HG03175 (cell line): ENCODE results near the gene ADCY5.

Source experiments
- ATAC-seq: cut with Tn5 transposase; IDR thresholded peaks from one replicate; pipeline ENCODE4 v1.9.1; 2021; ENCODE audit warnings: mild to moderate bottlenecking, moderate library complexity; ENCODE audit not compliant: unreplicated experiment

Gene ADCY5

GRCh38 chr3:123389628-123389918, 59.3 kb downstream of the ADCY5 start:
- no peak for ATAC-seq

GRCh38 chr3:123388811-123389627, 59.9 kb downstream of the ADCY5 start:
- no peak for ATAC-seq

- no peak for ATAC-seq
Measured at GRCh38 chr3:123388042-123388441, 60.8 kb downstream of the ADCY5 start.

GRCh38 chr3:123387532-123387931, 61.4 kb downstream of the ADCY5 start:
- ATAC-seq = no peak

- ATAC-seq = no peak
Measured at GRCh38 chr3:123386477-123387040, 62.3 kb downstream of the ADCY5 start.

- ATAC-seq = no peak
Measured at GRCh38 chr3:123385981-123386380, 62.9 kb downstream of the ADCY5 start.

GRCh38 chr3:123385499-123385898, 63.4 kb downstream of the ADCY5 start:
- no peak for ATAC-seq

GRCh38 chr3:123385001-123385401, 63.9 kb downstream of the ADCY5 start:
- ATAC-seq = no peak

GRCh38 chr3:123384256-123384655, 64.6 kb downstream of the ADCY5 start:
- ATAC-seq = no peak

GRCh38 chr3:123383091-123384053, 65.5 kb downstream of the ADCY5 start:
- ATAC-seq = no peak

- ATAC-seq = no peak
Measured at GRCh38 chr3:123380261-123380660, 68.6 kb downstream of the ADCY5 start.

GRCh38 chr3:123379041-123379830, 69.7 kb downstream of the ADCY5 start:
- ATAC-seq = no peak

- ATAC-seq = no peak
Measured at GRCh38 chr3:123378409-123378915, 70.4 kb downstream of the ADCY5 start.

- ATAC-seq = no peak
Measured at GRCh38 chr3:123377243-123377740, 71.6 kb downstream of the ADCY5 start.

GRCh38 chr3:123376451-123377242, 72.2 kb downstream of the ADCY5 start:
- ATAC-seq = no peak

- no peak for ATAC-seq
Measured at GRCh38 chr3:123375014-123375940, 73.6 kb downstream of the ADCY5 start.

GRCh38 chr3:123374016-123374415, 74.9 kb downstream of the ADCY5 start:
- no peak for ATAC-seq

- no peak for ATAC-seq
Measured at GRCh38 chr3:123373474-123373987, 75.4 kb downstream of the ADCY5 start.
